Nephron (organoid): ENCODE results near the gene SPATC1L.
"Not testable (repeated sequence)": the region's sequence is repeated elsewhere in the genome, so short reads cannot be mapped to it uniquely, and the experiment has no call there.

Source experiments
- H3K27ac Mint-ChIP-seq, 3 experiments: 2 replicates each; pipeline ENCODE4 v1.8.0; 2020; ENCODE audit warnings: mixed read lengths in 3 of 3, mild to moderate bottlenecking in 2 of 3, moderate library complexity in 1 of 3
- H3K27me3 Mint-ChIP-seq: 2 replicates; pipeline ENCODE4 v1.8.0; 2021; ENCODE audit warnings: low read depth, mild to moderate bottlenecking, moderate library complexity, mixed read lengths
- H3K36me3 Mint-ChIP-seq: 2 replicates; pipeline ENCODE4 v1.8.0; 2020; ENCODE audit warnings: low read depth, mixed read lengths
- H3K4me1 Mint-ChIP-seq: 2 replicates; pipeline ENCODE4 v1.8.0; 2020; ENCODE audit warnings: mixed read lengths
- H3K4me3 Mint-ChIP-seq, 3 experiments: 2 replicates each; pipeline ENCODE4 v1.8.0; 2020; ENCODE audit warnings: mild to moderate bottlenecking in 3 of 3, mixed read lengths in 3 of 3, moderate library complexity in 2 of 3
- H3K9me3 Mint-ChIP-seq: 2 replicates; pipeline ENCODE4 v1.8.0; 2020; ENCODE audit warnings: mixed read lengths
- CTCF ChIP-seq, 3 experiments: fragments of 200-600 bp; sonication (generic); IDR thresholded peaks; one replicate each; pipeline ENCODE4 v1.5.0; 2021; ENCODE audit warnings: antibody characterized with exemption in 3 of 3; ENCODE audit not compliant: unreplicated experiment in 3 of 3

Gene SPATC1L

GRCh38 chr21:46203203-46203600 is 18.9 kb upstream of the SPATC1L start:
- Mint-ChIP-seq H3K36me3 (peaks cover 65% of the 10 kb centered on the region), H3K4me3 (no peak overlapping the region), H3K4me1 (no peaks in the 10 kb centered on the region), H3K27me3 (no peaks in the 10 kb centered on the region), H3K27ac (no peak overlapping the region), H3K9me3 (no peaks in the 10 kb centered on the region)
- TF ChIP-seq CTCF (IDR thresholded peaks at IDR 0.05; ENCODE audit: unreplicated experiment in 3 of 3): no peak

GRCh38 chr21:46202592-46203202 is 18.4 kb upstream of the SPATC1L start:
- H3K4me3 Mint-ChIP-seq: no peak overlapping the region

GRCh38 chr21:46200877-46201803 is 16.9 kb upstream of the SPATC1L start:
- H3K4me3 Mint-ChIP-seq, H3K4me1 Mint-ChIP-seq, H3K27me3 Mint-ChIP-seq, H3K9me3 Mint-ChIP-seq, H3K27ac Mint-ChIP-seq: not testable (repeated sequence)
- peaks cover 79% of the 10 kb centered on the region for H3K36me3 Mint-ChIP-seq

More at GRCh38 chr21:46202592-46203202, 18.4 kb upstream of the SPATC1L start:
- no peak overlapping the region for H3K27ac Mint-ChIP-seq
- H3K36me3 Mint-ChIP-seq: peaks cover 66% of the 10 kb centered on the region
- no peaks in the 10 kb centered on the region for H3K27me3 Mint-ChIP-seq
- H3K9me3 Mint-ChIP-seq: no peaks in the 10 kb centered on the region
- H3K4me1 Mint-ChIP-seq: no peaks in the 10 kb centered on the region
- TF ChIP-seq CTCF (IDR thresholded peaks at IDR 0.05; ENCODE audit: unreplicated experiment in 3 of 3): no peak

- H3K36me3 Mint-ChIP-seq: peaks cover 76% of the 10 kb centered on the region
- TF ChIP-seq CTCF (IDR thresholded peaks at IDR 0.05; ENCODE audit: unreplicated experiment in 3 of 3): no peak
- H3K4me1 Mint-ChIP-seq: no peaks in the 10 kb centered on the region
- no peak overlapping the region for H3K4me3 Mint-ChIP-seq
- H3K27me3 Mint-ChIP-seq: no peaks in the 10 kb centered on the region
- H3K9me3 Mint-ChIP-seq: no peaks in the 10 kb centered on the region
- no peak overlapping the region for H3K27ac Mint-ChIP-seq
Measured at GRCh38 chr21:46199436-46200373, 15.4 kb upstream of the SPATC1L start.

GRCh38 chr21:46196733-46197132 is 12.5 kb upstream of the SPATC1L start:
- H3K4me3 Mint-ChIP-seq: no peak overlapping the region
- no peak for TF ChIP-seq CTCF (IDR thresholded peaks at IDR 0.05; ENCODE audit: unreplicated experiment in 3 of 3)
- H3K36me3 Mint-ChIP-seq: peaks cover 71% of the 10 kb centered on the region
- no peaks in the 10 kb centered on the region for H3K4me1 Mint-ChIP-seq
- H3K27ac Mint-ChIP-seq: no peak overlapping the region
- H3K9me3 Mint-ChIP-seq: no peaks in the 10 kb centered on the region
- H3K27me3 Mint-ChIP-seq: no peaks in the 10 kb centered on the region
